ENCODE data around the gene NAV2.

NAV2 gene

DNA sequence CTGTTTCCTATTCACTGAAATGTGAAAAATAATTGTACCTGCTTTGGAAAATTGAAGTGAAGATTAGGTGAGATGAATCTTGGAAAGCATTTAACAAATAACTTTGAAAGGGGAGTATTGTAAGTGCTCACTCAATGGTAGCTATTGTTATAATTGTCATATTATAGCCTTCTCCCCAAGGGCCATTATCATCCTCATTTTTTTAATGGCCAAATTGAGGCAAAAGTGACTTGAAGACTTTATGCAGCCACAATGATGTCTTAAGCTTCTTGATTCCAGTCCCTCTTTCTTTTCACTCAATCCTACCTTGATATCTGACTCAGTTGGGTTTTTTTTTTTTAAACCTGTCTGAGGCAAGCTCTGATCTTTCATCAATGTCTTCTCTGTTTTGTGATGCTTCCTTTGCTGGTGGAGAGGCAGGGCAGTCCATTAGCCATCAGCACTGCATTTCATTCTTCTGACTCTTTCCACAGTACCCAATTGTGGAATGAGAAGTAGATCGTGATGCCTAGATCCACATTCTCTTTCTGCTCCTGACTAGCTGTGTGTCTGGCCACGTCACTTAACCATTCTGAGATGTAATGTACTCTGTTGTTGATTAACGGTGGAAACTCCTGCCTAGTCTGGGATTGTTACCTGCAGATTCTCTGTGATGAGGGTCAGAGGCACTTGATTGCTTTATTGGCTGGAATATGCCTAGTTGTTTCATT is 346.3 kb downstream of the NAV2 start:
- Histone ChIP-seq H3K27me3 (ENCODE audit: low read depth) (no peaks in the 10 kb centered on the region), H3K9me3 (0 out of 2 replicates have a peak, but pooled peaks cover 2% of the 10 kb centered on the region), H3K4me1 (no peaks in the 10 kb centered on the region; the same call in 1 of the 2 replicates), H3K36me3 (replicated peaks) (no peaks in the 10 kb centered on the region), H3K4me3 (no peak overlapping the region)
- in situ Hi-C loops (cut with MboI; ENCODE audit: low sequenced_read_pairs) = no loop called here
- no peak for DNase-seq (ENCODE audit: low spot score in 2 of 2)

DNA sequence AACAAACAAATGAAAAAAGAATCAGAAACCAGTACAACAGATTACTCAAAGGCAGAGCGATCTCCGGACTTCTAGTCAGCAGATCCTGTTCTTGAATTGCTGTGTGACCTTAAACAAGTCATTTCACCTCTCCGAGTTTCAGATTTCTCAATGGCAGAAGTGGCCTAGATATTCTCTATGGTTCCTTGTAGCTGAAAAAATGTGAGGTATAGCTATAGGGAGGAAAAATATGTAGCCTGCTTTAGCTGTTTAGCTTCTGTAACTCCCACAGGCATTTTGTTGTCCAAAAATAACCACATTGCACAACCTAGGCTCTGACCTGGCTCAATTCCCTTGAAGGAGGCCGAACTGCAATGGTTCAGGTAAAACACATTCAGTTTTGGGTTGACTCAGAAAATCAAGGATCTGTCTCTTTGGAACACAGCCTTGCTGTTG is 347.0 kb downstream of the NAV2 start:
- Histone ChIP-seq H3K27me3 (ENCODE audit: low read depth) (no peaks in the 10 kb centered on the region), H3K4me1 (peaks cover 3% of the 10 kb centered on the region), H3K36me3 (replicated peaks) (no peaks in the 10 kb centered on the region), H3K9me3 (0 out of 2 replicates have a peak, but pooled peaks cover 2% of the 10 kb centered on the region), H3K4me3 (no peak overlapping the region)
- in situ Hi-C loops (cut with MboI; ENCODE audit: low sequenced_read_pairs) = no loop called here
- no peak for DNase-seq (ENCODE audit: low spot score in 2 of 2)

DNA sequence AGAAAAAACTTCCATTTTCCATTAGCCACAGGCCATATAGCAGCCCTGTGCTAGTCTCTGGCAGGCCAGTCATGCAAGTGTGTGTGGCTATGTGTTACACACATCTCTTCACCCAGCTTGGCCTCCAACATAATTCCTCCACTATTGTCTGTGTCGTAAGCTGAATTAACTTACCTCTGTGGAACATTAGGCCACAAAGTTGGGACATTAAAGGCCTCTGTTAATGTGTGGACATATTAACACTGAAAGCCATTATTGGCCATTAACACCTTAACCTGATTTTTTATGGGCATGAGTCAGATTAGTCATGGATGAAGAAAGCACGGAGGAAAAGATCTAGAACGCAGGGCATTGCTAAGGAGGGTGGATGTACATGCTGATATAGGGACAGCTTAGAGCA is 347.5 kb downstream of the NAV2 start:
- H3K36me3 ChIP-seq (replicated peaks) = no peaks in the 10 kb centered on the region
- in situ Hi-C loops (cut with MboI; ENCODE audit: low sequenced_read_pairs) = no loop called here
- no peaks in the 10 kb centered on the region for H3K27me3 ChIP-seq (ENCODE audit: low read depth)
- peaks cover 7% of the 10 kb centered on the region for H3K4me1 ChIP-seq
- H3K9me3 ChIP-seq = 0 out of 2 replicates have a peak, but pooled peaks cover 2% of the 10 kb centered on the region
- no peak overlapping the region for H3K4me3 ChIP-seq
- DNase-seq (ENCODE audit: low spot score in 2 of 2) = no peak

DNA sequence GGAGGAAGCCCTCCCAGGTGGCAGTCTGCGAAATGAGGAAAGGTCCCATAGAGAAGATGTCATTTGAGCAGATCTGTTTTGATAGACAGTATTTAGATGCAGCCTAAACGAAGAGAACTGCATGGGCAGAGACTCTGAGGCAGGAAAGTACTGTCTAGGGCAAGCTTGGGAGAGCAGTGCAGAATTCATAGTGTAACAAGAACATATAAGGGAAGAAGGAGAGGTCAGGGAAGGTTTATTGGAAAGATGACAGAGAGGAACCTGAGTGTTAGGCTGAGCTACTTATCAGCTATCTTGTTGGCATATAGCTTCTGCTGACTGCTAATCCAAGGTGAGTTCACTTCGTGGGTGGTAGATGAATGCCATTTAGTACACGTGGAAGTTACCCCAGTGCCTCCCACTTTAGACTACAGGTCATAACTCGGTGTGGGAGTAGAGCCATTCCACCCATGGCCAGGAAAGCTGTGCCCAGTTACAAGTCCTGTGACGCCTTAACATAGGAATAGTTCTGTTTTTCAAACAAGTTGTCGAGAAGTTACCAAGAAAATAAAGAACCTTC is 348.1 kb downstream of the NAV2 start:
- no peak overlapping the region for H3K4me3 ChIP-seq
- H3K4me1 ChIP-seq = peaks cover 12% of the 10 kb centered on the region
- in situ Hi-C loops (cut with MboI; ENCODE audit: low sequenced_read_pairs) = no loop called here
- no peaks in the 10 kb centered on the region for H3K27me3 ChIP-seq (ENCODE audit: low read depth)
- H3K36me3 ChIP-seq (replicated peaks) = no peaks in the 10 kb centered on the region
- no peak for DNase-seq (ENCODE audit: low spot score in 2 of 2)
- 0 out of 2 replicates have a peak, but pooled peaks cover 2% of the 10 kb centered on the region for H3K9me3 ChIP-seq

DNA sequence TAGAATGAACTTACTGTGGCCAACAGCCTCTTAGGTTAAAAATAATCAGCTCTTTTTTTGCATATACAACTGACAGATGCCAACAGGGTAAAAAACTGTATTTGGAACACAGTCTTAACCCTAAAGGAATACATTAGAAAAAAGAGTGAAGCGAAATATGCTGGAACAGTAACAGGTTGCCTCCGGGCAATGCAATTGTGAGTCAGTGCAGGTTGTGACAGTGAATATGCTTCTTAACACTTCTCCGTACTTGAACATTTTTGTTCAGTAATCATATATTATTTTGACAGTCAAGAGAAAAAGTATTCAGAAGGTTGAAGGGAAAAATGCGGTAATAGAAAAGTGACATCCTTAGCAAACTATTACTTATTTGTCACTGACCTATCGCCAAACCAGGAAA is 349.1 kb downstream of the NAV2 start:
- no peaks in the 10 kb centered on the region for H3K36me3 ChIP-seq (replicated peaks)
- no peak overlapping the region for H3K4me3 ChIP-seq

DNA sequence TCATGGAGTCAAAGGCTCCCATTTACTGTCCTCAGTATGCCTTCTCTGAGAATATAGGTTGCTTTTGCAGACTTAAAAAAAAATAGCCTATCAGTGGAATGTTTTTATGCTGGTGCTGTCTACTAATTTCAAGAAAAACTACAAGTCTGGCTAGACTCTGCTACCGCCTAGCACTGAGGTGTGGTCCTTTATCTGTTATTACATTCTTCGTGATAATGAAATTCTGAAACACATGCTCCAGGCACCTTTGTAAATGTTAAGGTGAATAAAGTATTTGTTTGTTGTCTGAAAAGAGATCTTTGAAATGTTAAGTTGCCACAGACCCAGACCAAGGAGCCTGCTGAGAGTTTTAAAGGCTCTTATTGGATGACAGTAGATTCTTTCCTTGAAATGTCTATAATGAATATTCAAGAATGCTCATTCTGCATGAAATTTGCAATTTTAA is 352.3 kb downstream of the NAV2 start:
- DNase-seq (ENCODE audit: low spot score in 2 of 2) = peak; percentile 12 to 51
- Histone ChIP-seq H3K4me1 (peaks cover 12% of the 10 kb centered on the region), H3K4me3 (no peak overlapping the region), H3K36me3 (replicated peaks) (no peaks in the 10 kb centered on the region), H3K27me3 (ENCODE audit: low read depth) (no peaks in the 10 kb centered on the region), H3K9me3 (0 out of 2 replicates have a peak, but pooled peaks cover 2% of the 10 kb centered on the region)
- in situ Hi-C loops (cut with MboI; ENCODE audit: low sequenced_read_pairs) = no loop called here

More for the DNA sequence above, 349.1 kb downstream of the NAV2 start:
- Histone ChIP-seq H3K27me3 (ENCODE audit: low read depth) (no peaks in the 10 kb centered on the region), H3K9me3 (0 out of 2 replicates have a peak, but pooled peaks cover 2% of the 10 kb centered on the region), H3K4me1 (peaks cover 12% of the 10 kb centered on the region)
- no peak for DNase-seq (ENCODE audit: low spot score in 2 of 2)
- in situ Hi-C loops (cut with MboI; ENCODE audit: low sequenced_read_pairs) = no loop called here

DNA sequence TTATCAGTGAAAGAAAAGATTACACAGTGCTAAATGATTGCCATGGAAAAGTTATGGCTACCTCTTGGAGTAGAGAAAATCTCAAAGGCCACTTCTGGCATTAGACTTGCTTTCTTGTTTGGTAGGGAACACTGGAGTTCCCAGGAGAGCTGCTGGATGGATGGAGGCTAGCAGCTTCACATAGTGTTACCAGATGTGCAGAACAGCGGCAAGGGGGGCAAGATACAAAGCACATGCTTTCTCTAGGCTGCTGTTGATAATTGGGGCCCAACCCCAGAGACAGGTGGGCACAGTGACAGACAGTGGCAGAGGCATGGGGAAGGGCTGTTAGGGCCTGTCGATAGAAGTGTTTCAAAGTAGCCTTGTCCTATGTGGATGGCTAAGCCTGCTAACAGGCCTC is 352.8 kb downstream of the NAV2 start:
- in situ Hi-C loops (cut with MboI; ENCODE audit: low sequenced_read_pairs) = no loop called here
- no peaks in the 10 kb centered on the region for H3K27me3 ChIP-seq (ENCODE audit: low read depth)

DNA sequence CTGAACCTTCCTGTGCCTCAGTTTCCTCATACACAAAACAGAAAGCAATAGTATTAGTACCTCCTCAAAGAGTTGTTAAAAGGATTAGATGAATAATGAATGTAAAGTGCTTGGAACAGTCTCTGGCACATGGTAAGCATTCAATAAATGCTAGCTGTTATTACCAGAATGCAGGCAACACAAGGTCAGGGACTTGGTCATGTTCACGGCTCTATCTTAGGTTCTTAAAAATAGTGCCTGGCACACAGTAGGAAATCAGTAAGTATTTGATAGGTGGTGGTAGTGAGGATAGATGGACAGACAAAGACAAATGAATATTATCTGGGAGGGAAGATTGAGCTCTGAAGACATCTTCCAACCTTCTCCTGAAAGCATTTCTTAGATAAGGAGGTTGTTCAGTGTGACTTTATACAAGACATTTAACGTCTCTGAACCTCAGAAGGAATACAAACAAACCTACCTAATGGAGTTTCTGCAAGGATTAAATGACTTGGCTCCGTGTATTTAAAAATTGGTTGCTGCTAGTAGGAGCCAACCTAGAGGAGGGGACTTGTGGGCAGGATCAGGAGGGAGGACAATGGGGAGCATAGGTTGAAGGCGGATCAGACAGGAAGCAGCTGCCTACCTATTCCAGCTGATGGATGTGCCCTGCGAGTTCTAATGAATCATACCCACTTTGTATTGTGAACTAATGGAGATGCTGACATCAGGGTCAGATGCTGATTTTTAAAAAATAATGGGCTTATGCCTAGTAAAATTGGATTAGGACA is 353.6 kb downstream of the NAV2 start:
- no peaks in the 10 kb centered on the region for H3K9me3 ChIP-seq
- no peaks in the 10 kb centered on the region for H3K36me3 ChIP-seq (replicated peaks)
- H3K4me3 ChIP-seq = no peak overlapping the region
- DNase-seq (ENCODE audit: low spot score in 2 of 2) = no peak
- H3K4me1 ChIP-seq = peaks cover 12% of the 10 kb centered on the region
- no peaks in the 10 kb centered on the region for H3K27me3 ChIP-seq (ENCODE audit: low read depth)
- in situ Hi-C loops (cut with MboI; ENCODE audit: low sequenced_read_pairs) = no loop called here

More for the DNA sequence above, 352.8 kb downstream of the NAV2 start:
- peak in 1 of 2 experiments; percentile 15 for DNase-seq (ENCODE audit: low spot score in 2 of 2)
- Histone ChIP-seq H3K4me1 (peaks cover 12% of the 10 kb centered on the region), H3K9me3 (no peaks in the 10 kb centered on the region), H3K36me3 (replicated peaks) (no peaks in the 10 kb centered on the region), H3K4me3 (no peak overlapping the region)

DNA sequence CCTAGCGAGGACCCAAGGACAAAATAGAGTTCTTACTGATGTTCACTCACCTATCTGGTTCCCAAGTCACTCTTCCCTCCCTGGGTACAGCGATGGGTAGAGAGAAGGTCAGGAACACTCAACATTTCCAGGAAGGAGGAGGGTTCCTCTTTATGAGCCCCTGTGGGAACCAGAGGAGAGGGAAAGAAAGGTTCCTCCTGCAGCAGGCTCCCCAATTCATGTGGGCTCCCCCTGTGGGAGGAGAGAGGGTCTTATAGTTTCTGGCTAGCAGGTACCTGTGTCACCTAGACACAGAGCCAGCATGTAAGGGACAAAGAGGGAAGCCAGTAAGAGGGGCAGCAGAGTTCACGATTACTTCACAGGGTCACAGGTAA is 354.1 kb downstream of the NAV2 start:
- in situ Hi-C loops (cut with MboI; ENCODE audit: low sequenced_read_pairs) = no loop called here
- Histone ChIP-seq H3K36me3 (replicated peaks) (no peaks in the 10 kb centered on the region), H3K4me3 (no peak overlapping the region), H3K4me1 (peaks cover 12% of the 10 kb centered on the region), H3K9me3 (no peaks in the 10 kb centered on the region), H3K27me3 (ENCODE audit: low read depth) (no peaks in the 10 kb centered on the region)
- DNase-seq (ENCODE audit: low spot score in 2 of 2) = no peak

DNA sequence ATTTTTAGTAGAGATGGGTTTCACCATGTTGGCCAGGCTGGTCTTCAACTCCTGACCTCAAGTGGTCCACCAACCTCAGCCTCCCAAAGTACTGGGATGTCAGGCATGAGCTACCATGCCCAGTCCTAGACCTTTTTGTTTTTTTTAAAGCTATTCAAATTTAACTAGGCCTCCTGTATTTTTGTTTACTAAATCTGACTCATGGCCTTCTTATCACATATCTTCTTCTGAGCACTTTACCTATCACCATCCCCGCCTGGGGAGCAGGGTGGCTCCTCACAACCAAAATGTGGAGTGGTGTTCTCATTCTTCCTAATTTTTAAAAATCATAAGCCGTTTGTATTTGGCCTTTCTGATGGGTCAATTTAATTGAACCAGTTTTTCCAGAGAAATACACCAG is 355.0 kb downstream of the NAV2 start:
- DNase-seq (ENCODE audit: low spot score in 2 of 2) = no peak
- Histone ChIP-seq H3K4me1 (peaks cover 12% of the 10 kb centered on the region), H3K27me3 (ENCODE audit: low read depth) (no peaks in the 10 kb centered on the region), H3K36me3 (replicated peaks) (no peaks in the 10 kb centered on the region), H3K9me3 (no peaks in the 10 kb centered on the region), H3K4me3 (no peak overlapping the region)
- in situ Hi-C loops (cut with MboI; ENCODE audit: low sequenced_read_pairs) = no loop called here

DNA sequence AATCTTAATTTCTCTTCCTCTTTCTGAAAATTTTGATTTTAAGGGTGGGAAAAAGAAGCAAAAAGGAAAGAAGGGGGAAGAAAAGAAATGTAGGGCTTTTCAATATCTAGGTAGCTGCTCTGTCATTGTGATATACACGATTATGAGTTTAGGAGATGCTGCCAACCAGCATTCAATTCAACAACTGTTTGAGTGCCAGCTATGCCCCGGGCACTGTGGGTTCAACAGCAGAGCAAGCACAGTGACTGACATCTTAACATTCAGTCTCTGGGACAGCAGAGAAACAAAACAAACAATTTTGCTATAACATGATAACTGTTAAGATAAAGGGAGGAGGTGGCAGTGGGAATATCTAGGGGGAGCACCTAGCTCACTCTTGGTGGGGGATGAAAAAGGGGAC is 356.1 kb downstream of the NAV2 start:
- Histone ChIP-seq H3K4me3 (no peak overlapping the region), H3K4me1 (peaks cover 12% of the 10 kb centered on the region), H3K27me3 (ENCODE audit: low read depth) (no peaks in the 10 kb centered on the region), H3K9me3 (no peaks in the 10 kb centered on the region), H3K36me3 (replicated peaks) (no peaks in the 10 kb centered on the region)
- DNase-seq (ENCODE audit: low spot score in 2 of 2) = no peak
- in situ Hi-C loops (cut with MboI; ENCODE audit: low sequenced_read_pairs) = no loop called here

DNA sequence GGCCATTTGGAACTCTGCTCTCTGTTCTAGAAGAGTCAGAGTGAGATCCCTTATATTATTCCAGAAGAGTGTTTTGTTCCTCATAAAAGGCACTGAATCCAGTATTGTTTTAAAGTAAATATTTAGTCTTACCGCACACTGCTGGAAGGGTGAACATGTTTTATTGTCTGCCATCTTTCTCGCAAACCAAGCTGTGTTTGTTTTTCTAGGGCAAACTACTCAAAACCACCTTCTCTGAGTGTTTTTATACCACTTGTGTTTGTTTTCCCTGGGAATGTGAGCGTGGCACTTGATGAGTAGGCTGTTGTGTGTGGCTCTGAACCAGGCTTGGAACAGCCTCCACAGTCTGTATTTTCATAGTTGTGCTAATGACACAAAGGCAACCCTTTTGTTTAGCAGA is 357.8 kb downstream of the NAV2 start:
- DNase-seq (ENCODE audit: low spot score in 2 of 2) = no peak
- H3K36me3 ChIP-seq (replicated peaks) = no peaks in the 10 kb centered on the region
- H3K4me3 ChIP-seq = no peak overlapping the region
- no peaks in the 10 kb centered on the region for H3K9me3 ChIP-seq
- in situ Hi-C loops (cut with MboI; ENCODE audit: low sequenced_read_pairs) = no loop called here
- peaks cover 3% of the 10 kb centered on the region for H3K4me1 ChIP-seq
- no peaks in the 10 kb centered on the region for H3K27me3 ChIP-seq (ENCODE audit: low read depth)

DNA sequence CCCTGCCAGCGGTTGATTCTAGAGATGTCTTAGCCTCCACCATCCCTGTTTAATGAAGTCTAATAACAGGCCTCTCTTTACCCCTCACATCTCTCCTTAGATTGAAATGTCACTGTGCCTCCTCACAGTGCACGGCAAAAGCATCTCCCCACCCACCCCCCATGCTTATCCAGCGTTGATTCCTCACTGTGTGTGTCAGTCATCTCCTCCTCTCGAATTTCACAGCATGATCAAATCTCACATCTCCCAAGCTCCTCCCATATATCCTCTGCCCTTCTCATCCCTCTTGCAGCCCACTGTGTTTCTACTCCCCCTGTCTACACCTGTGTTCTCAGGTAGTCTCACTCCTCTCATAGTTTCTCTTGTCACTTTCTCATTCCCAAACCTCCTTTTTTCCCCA is 363.0 kb downstream of the NAV2 start:
- no peak for DNase-seq (ENCODE audit: low spot score in 2 of 2)
- Histone ChIP-seq H3K4me3 (no peak overlapping the region), H3K9me3 (no peaks in the 10 kb centered on the region), H3K36me3 (replicated peaks) (no peaks in the 10 kb centered on the region), H3K27me3 (ENCODE audit: low read depth) (peaks cover 4% of the 10 kb centered on the region; the same call in 1 of the 2 replicates), H3K4me1 (no peaks in the 10 kb centered on the region)
- in situ Hi-C loops (cut with MboI; ENCODE audit: low sequenced_read_pairs) = no loop called here

DNA sequence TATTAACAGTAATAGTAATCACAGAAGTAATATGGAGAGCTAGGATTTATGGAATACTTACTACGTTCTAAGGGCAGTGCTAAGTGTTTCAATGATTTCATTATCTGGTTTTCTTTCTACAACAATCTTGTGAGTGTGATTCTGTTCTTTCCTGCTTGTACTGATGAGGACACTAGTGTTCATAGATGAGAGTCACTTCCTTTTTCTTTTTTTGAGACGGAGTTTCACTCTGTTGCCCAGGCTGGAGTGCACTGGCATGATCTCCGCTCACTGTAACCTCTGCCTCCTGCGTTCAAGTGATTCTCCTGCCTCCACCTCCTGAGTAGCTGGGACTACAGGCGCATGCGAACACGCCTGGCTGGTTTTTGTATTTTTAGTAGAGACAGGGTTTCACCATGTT is 366.2 kb downstream of the NAV2 start:
- no peaks in the 10 kb centered on the region for H3K36me3 ChIP-seq (replicated peaks)
- DNase-seq (ENCODE audit: low spot score in 2 of 2) = no peak
- H3K4me1 ChIP-seq = no peaks in the 10 kb centered on the region
- in situ Hi-C loops (cut with MboI; ENCODE audit: low sequenced_read_pairs) = no loop called here
- peaks cover 11% of the 10 kb centered on the region for H3K27me3 ChIP-seq (ENCODE audit: low read depth)
- H3K9me3 ChIP-seq = no peaks in the 10 kb centered on the region
- no peak overlapping the region for H3K4me3 ChIP-seq
